ENCODE results near the gene GAREM1.

DNA sequence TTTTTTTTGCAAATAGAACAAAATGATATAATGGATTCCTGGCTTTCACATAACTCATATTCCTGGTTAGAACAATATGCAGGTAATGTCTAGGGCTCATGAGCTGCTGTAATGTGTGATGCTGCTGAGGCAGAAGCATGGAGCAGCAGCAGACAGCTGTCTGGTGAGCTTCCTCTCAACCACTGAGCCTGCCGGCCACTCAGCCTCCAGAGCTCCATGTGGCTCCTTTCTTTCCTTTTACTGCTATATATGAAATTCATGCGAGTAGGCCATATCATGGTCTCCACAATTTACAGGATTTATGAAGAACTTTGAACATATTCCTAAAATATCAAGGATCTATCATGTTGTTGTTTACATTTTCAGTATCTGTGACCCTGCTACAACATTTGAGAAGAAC lies 159.9 kb downstream of the GAREM1 start:
- no peak for TF ChIP-seq CTCF (IDR thresholded peaks at IDR 0.05)
- TF ChIP-seq POLR2A (IDR thresholded peaks at IDR 0.05) = no peak
- TF ChIP-seq POLR2AphosphoS5 (IDR thresholded peaks at IDR 0.05) = no peak
